ENCODE results near the gene LIAS.
"Not testable (repeated sequence)": the region's sequence is repeated elsewhere in the genome, so short reads cannot be mapped to it uniquely, and the experiment has no call there.

LIAS gene

GRCh38 chr4:39458505-39459300 is at the start of gene LIAS, which contains the start of gene RPL9:
Gene LIAS, plus strand, starts transcription at chr4:39459056. Its CDS starts 62 bp downstream, at chr4:39459118.
Gene RPL9, minus strand, starts transcription at chr4:39458922. Its CDS starts 483 bp downstream, at chr4:39458439.
- peak; percentile 88 for DNase-seq

GRCh38 chr4:39410415-39410814 is 48.4 kb upstream of the LIAS start:
- no peak for DNase-seq

GRCh38 chr4:39411561-39411960 is 47.3 kb upstream of the LIAS start:
- DNase-seq: not testable (repeated sequence)

- no peak for DNase-seq
Observed at GRCh38 chr4:39415678-39416283, 43.1 kb upstream of the LIAS start.

GRCh38 chr4:39422247-39422646 is 36.6 kb upstream of the LIAS start:
- no peak for DNase-seq

- DNase-seq: not testable (repeated sequence)
Observed at GRCh38 chr4:39425297-39425696, 33.6 kb upstream of the LIAS start.

GRCh38 chr4:39426728-39427127 is 32.1 kb upstream of the LIAS start:
- no peak for DNase-seq

- DNase-seq: no peak
Observed at GRCh38 chr4:39427520-39428114, 31.2 kb upstream of the LIAS start.

- DNase-seq: no peak
Observed at GRCh38 chr4:39429476-39430334, 29.2 kb upstream of the LIAS start.

- DNase-seq: no peak
Observed at GRCh38 chr4:39433878-39434492, 24.9 kb upstream of the LIAS start.

- no peak for DNase-seq
Observed at GRCh38 chr4:39435659-39436563, 22.9 kb upstream of the LIAS start.

- DNase-seq: no peak
Observed at GRCh38 chr4:39441593-39441992, 17.3 kb upstream of the LIAS start.

GRCh38 chr4:39442998-39443397 is 15.9 kb upstream of the LIAS start:
- no peak for DNase-seq

GRCh38 chr4:39446483-39446841 is 12.4 kb upstream of the LIAS start:
- no peak for DNase-seq

- DNase-seq: no peak
Observed at GRCh38 chr4:39446842-39447573, 11.8 kb upstream of the LIAS start.

GRCh38 chr4:39450618-39451017 is 8.2 kb upstream of the LIAS start:
- no peak for DNase-seq

- DNase-seq: no peak
Observed at GRCh38 chr4:39451423-39452023, 7.3 kb upstream of the LIAS start.

- DNase-seq: no peak
Observed at GRCh38 chr4:39452153-39452859, 6.5 kb upstream of the LIAS start.

GRCh38 chr4:39452860-39453587 is 5.8 kb upstream of the LIAS start:
- no peak for DNase-seq

All from NCI-H226 (cell line).